K562 (cell line): ENCODE results near the gene E2F2. TPM values are rescaled to one million over a fixed set of nuclear protein-coding genes. Genes with fewer than 3 reads are reported as not detected.

ENCODE experiments used
- DACH1 ChIP-seq: fragments of 450-650 bp; IDR thresholded peaks from 2 replicates; pipeline ENCODE4 v1.6.1; 2018; ENCODE audit not compliant: partially characterized antibody
- KDM5B ChIP-seq: fragments of 200-600 bp; sonication (generic); IDR thresholded peaks from 2 replicates; pipeline ENCODE4 v1.6.1; 2012; ENCODE audit warnings: low read depth, mild to moderate bottlenecking, moderate library complexity, low read length, control low read depth, inconsistent platforms; ENCODE audit not compliant: insufficient replicate concordance
- PHTF2 ChIP-seq: fragments of 250-450 bp; sonication (Bioruptor Pico); IDR thresholded peaks from 2 replicates; pipeline ENCODE4 v1.5.0; 2021; ENCODE audit warnings: mild to moderate bottlenecking
- POLR2A ChIP-seq: fragments of 450-650 bp; conservative IDR thresholded peaks from 2 replicates; pipeline ENCODE4 v1.6.1; 2016
- POLR2AphosphoS2 ChIP-seq: IDR thresholded peaks from 2 replicates; pipeline ENCODE4 v1.6.1; 2012; ENCODE audit warnings: low read length, improper control_type of control experiment
- SMAD1 ChIP-seq: fragments of 150-350 bp; IDR thresholded peaks from 2 replicates; pipeline ENCODE4 v1.6.1; 2014; ENCODE audit warnings: low read length, low read depth; ENCODE audit not compliant: partially characterized antibody
- TCF3 ChIP-seq: sonication (generic); formaldehyde crosslinking; IDR thresholded peaks from 2 replicates; pipeline ENCODE4 v1.4.0; 2020; ENCODE audit warnings: mild to moderate bottlenecking, missing genetic modification reagents
- ZFX ChIP-seq: sonication (generic); formaldehyde crosslinking; IDR thresholded peaks from 2 replicates; pipeline ENCODE4 v1.8.0; 2022; ENCODE audit warnings: mild to moderate bottlenecking, missing genetic modification reagents, moderate library complexity
- ZNF668 ChIP-seq: fragments of 250-450 bp; sonication (Bioruptor Pico); IDR thresholded peaks from 2 replicates; pipeline ENCODE4 v1.8.0; 2022; ENCODE audit warnings: mild to moderate bottlenecking, inconsistent platforms
- polyA plus RNA-seq, 8 experiments: library from polyadenylated mRNA; depleted of rRNA in 4 of 8; stranded (reverse) in 5 of 8; unstranded in 3 of 8; fragments of >200 nt; fragmentation: Nextera tagmentation in 2 of 8; fragmentation: Illumina TruSeq in 1 of 8; extraction: Ambion mirVana in 2 of 8; extraction: Trizol in 1 of 8; gene quantifications; 2 replicates each; pipeline versions ENCODE4 v1.2.1 to v1.2.3, GENCODE V29; 2011 to 2014; ENCODE audit warnings: inconsistent platforms in 1 of 8, missing spikeins in 1 of 8
- total RNA-seq, 7 experiments: library from RNA; depleted of rRNA in 6 of 7; stranded (reverse); fragments of >200 nt in 6 of 7; fragmentation: Illumina TruSeq in 2 of 7; extraction: Trizol in 2 of 7; gene quantifications; 2 replicates each; pipeline versions ENCODE4 v1.2.1 to v1.2.3, GENCODE V29; 2011 to 2021; ENCODE audit warnings: low replicate concordance in 1 of 7
- TF ChIP-seq, protein P1 (sequence below): sonication (generic); formaldehyde crosslinking; IDR thresholded peaks from 2 replicates; pipeline ENCODE4 v1.8.0; 2023; ENCODE audit warnings: mild to moderate bottlenecking, missing genetic modification reagents
- TF ChIP-seq, protein P2 (sequence below): fragments of 250-450 bp; sonication (Bioruptor Pico); IDR thresholded peaks from 2 replicates; pipeline ENCODE4 v1.4.0; 2020
- TF ChIP-seq, protein P3 (sequence below), 2 experiments: fragments of 450-650 bp in 1 of 2; IDR thresholded peaks; 2 replicates each; pipeline ENCODE4 v1.6.1; 2011 to 2017; ENCODE audit warnings: low read depth in 2 of 2, antibody characterized with exemption in 1 of 2, borderline replicate concordance in 1 of 2, low read length in 1 of 2, mild to moderate bottlenecking in 1 of 2, mixed read lengths in 1 of 2; ENCODE audit not compliant: control insufficient read depth in 1 of 2

E2F2 gene
- total and polyA plus RNA-seq, 9 of the 15 experiments (the other 6 are each of a cell fraction or from before 2014, with no cell fraction given), result 3.1 to 25.3 (median 11.4) TPM

DNA sequence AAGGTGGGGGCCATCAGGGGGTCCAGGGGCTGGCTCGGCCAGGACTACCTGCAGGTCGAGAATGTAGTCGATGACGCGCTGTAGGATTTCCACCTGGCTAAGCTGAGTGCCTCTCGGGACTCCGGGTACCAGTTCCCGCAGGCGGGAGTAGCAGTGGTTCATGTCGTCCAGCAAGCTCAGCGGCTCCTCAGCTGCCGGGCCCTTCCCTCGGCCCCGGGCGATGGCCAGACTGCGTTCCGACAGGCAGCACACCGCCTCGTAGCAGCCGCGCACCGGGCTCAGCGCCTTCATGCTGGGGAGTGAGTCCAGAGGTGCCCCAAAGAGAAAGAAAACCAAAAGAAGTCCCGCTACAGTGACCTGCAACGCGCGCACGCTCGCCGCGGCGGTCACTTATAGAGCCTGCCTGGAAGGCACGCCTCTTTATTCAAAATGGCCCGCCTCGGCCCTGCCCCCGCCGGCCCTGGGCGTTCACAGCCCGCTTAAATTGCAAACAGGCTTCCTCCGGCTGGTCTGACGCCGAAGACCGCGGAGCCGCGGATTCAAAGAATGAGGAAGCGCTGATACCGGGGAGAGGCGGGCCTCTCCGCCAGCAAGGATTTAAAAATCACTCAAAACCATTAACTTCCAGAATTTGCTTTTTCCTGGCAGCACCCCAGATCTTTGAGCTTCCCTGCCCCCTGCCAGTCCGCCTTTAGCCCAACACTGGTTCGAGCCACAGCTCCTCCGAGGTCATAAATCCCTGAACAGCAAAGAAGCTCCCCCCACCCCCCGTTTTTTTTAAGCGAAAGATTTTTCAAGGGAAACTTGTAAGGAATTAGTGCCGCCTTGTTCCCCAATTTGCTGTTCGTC lies 28.3 kb upstream of the E2F2 start, which contains the start of gene ID3 (continued):
- no peak for TF ChIP-seq DACH1
- TF ChIP-seq KDM5B, result peak; percentile 99
- no peak for TF ChIP-seq ZNF668 (CRISPR knock-in tag)
- TF ChIP-seq TCF3, result peak; percentile 28; the same call in 1 of the 2 replicates
- TF ChIP-seq, protein P1, sequence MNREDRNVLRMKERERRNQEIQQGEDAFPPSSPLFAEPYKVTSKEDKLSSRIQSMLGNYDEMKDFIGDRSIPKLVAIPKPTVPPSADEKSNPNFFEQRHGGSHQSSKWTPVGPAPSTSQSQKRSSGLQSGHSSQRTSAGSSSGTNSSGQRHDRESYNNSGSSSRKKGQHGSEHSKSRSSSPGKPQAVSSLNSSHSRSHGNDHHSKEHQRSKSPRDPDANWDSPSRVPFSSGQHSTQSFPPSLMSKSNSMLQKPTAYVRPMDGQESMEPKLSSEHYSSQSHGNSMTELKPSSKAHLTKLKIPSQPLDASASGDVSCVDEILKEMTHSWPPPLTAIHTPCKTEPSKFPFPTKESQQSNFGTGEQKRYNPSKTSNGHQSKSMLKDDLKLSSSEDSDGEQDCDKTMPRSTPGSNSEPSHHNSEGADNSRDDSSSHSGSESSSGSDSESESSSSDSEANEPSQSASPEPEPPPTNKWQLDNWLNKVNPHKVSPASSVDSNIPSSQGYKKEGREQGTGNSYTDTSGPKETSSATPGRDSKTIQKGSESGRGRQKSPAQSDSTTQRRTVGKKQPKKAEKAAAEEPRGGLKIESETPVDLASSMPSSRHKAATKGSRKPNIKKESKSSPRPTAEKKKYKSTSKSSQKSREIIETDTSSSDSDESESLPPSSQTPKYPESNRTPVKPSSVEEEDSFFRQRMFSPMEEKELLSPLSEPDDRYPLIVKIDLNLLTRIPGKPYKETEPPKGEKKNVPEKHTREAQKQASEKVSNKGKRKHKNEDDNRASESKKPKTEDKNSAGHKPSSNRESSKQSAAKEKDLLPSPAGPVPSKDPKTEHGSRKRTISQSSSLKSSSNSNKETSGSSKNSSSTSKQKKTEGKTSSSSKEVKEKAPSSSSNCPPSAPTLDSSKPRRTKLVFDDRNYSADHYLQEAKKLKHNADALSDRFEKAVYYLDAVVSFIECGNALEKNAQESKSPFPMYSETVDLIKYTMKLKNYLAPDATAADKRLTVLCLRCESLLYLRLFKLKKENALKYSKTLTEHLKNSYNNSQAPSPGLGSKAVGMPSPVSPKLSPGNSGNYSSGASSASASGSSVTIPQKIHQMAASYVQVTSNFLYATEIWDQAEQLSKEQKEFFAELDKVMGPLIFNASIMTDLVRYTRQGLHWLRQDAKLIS, result peak; percentile 79; the same call in 1 of the 2 replicates
- peak; percentile 91 for TF ChIP-seq SMAD1
- TF ChIP-seq, protein P2, sequence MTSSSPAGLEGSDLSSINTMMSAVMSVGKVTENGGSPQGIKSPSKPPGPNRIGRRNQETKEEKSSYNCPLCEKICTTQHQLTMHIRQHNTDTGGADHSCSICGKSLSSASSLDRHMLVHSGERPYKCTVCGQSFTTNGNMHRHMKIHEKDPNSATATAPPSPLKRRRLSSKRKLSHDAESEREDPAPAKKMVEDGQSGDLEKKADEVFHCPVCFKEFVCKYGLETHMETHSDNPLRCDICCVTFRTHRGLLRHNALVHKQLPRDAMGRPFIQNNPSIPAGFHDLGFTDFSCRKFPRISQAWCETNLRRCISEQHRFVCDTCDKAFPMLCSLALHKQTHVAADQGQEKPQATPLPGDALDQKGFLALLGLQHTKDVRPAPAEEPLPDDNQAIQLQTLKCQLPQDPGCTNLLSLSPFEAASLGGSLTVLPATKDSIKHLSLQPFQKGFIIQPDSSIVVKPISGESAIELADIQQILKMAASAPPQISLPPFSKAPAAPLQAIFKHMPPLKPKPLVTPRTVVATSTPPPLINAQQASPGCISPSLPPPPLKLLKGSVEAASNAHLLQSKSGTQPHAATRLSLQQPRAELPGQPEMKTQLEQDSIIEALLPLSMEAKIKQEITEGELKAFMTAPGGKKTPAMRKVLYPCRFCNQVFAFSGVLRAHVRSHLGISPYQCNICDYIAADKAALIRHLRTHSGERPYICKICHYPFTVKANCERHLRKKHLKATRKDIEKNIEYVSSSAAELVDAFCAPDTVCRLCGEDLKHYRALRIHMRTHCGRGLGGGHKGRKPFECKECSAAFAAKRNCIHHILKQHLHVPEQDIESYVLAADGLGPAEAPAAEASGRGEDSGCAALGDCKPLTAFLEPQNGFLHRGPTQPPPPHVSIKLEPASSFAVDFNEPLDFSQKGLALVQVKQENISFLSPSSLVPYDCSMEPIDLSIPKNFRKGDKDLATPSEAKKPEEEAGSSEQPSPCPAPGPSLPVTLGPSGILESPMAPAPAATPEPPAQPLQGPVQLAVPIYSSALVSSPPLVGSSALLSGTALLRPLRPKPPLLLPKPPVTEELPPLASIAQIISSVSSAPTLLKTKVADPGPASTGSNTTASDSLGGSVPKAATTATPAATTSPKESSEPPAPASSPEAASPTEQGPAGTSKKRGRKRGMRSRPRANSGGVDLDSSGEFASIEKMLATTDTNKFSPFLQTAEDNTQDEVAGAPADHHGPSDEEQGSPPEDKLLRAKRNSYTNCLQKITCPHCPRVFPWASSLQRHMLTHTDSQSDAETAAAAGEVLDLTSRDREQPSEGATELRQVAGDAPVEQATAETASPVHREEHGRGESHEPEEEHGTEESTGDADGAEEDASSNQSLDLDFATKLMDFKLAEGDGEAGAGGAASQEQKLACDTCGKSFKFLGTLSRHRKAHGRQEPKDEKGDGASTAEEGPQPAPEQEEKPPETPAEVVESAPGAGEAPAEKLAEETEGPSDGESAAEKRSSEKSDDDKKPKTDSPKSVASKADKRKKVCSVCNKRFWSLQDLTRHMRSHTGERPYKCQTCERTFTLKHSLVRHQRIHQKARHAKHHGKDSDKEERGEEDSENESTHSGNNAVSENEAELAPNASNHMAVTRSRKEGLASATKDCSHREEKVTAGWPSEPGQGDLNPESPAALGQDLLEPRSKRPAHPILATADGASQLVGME, result 0 out of 2 replicates have a peak, but pooled peaks have one; percentile 22
- peak; percentile 42; the same call in 1 of the 2 replicates for TF ChIP-seq ZFX
- TF ChIP-seq PHTF2 (CRISPR knock-in tag), result no peak
- peak; percentile 76; the same call in 1 of the 2 replicates for TF ChIP-seq POLR2AphosphoS2
- TF ChIP-seq, protein P3, sequence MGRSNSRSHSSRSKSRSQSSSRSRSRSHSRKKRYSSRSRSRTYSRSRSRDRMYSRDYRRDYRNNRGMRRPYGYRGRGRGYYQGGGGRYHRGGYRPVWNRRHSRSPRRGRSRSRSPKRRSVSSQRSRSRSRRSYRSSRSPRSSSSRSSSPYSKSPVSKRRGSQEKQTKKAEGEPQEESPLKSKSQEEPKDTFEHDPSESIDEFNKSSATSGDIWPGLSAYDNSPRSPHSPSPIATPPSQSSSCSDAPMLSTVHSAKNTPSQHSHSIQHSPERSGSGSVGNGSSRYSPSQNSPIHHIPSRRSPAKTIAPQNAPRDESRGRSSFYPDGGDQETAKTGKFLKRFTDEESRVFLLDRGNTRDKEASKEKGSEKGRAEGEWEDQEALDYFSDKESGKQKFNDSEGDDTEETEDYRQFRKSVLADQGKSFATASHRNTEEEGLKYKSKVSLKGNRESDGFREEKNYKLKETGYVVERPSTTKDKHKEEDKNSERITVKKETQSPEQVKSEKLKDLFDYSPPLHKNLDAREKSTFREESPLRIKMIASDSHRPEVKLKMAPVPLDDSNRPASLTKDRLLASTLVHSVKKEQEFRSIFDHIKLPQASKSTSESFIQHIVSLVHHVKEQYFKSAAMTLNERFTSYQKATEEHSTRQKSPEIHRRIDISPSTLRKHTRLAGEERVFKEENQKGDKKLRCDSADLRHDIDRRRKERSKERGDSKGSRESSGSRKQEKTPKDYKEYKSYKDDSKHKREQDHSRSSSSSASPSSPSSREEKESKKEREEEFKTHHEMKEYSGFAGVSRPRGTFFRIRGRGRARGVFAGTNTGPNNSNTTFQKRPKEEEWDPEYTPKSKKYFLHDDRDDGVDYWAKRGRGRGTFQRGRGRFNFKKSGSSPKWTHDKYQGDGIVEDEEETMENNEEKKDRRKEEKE (IDR thresholded peaks at IDR 0.05; ENCODE audit: borderline replicate concordance in 1 of 2, control insufficient read depth in 1 of 2, low read depth in 2 of 2, low read length in 1 of 2), result 0 out of 4 replicates have a peak, but pooled peaks of 1 of the 2 experiments have one; percentile 36
- peak; percentile 99 for TF ChIP-seq POLR2A
